Adipose tissue (tissue), 3 donors: ENCODE measurements around the gene CELF2. TPM values are rescaled to one million over a fixed set of nuclear protein-coding genes. Genes with fewer than 3 reads are reported as not detected.

ENCODE experiments used
- H3K27ac ChIP-seq: one replicate; pipeline ENCODE4 v1.5.1; 2013; ENCODE audit warnings: low read depth, low read length
- WGBS, 3 donors: extraction: QIAGEN DNeasy Blood & Tissue Kit; methylation state at CpG; one replicate each; pipeline ENCODE4 v1.1.7; 2013; 5-methylcytosine and 5-hydroxymethylcytosine counted together
- polyA plus RNA-seq, 3 donors: library from polyadenylated mRNA; stranded (reverse); fragments of 200-250 nt; gene quantifications; one replicate each; pipeline ENCODE4 v1.2.3, GENCODE V29; 2013
- donor health status: healthy with polysubstance abuse.
- donor health status: Bipolar disorder and iron deficiency.
- donor health status: healthy.

Gene CELF2
- polyA plus RNA-seq, 3 donors, result 3.5 to 26.7 (median 26.0) TPM

DNA sequence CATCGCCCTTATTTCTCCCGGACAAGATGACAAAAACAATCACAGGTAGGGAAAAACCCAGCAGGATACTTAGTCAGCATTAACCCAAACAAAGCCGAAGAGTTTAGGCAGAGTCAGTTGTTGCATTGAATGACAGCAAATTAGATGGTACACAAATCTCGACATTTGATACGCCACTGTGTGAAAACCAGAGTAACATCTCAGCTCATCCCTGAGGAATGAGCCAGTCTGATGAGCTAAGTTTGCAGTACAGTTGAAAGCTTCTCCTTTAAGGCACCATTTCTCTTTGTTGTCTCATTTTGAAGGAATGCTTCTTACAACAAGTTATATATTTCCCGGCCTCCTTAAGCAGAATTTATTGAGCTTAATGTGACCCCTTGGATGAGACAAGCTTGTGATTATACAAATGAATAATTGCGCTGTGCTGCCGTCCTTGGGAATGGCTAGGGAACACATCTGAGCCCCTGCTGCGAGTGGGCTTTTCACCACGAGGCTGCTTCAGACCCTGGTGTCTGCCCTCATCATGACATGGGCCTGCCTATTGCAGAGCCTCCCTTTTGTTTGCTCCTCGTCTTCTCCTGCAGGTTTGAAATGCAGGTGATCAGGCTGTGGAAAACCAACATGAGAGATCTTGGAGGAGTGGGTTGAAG lies 137.3 kb downstream of the CELF2 start:
- H3K27ac ChIP-seq, result no peak overlapping the region
- WGBS, 3 donors, result 40 to 70% (median 68%) methylated on average over 11 of the region's 11 CpGs

DNA sequence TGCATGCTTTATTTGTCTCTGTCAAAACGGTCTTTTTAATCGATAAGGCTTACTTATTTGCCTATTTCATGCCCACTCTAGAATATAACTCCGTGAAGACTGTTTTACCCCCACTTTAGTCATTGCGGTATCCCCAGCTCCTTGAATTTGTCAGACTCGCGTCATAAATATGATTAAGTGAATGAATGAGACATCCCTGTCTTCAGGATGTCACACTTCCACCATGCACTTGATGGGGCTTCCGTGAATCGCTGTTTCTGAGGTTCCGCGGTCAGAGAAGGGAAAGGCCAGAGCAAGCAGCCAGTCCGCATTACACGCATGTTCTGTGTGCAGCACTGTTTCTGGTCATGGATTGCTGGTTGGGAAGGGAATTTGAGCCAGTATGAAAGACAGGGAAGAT lies 138.8 kb downstream of the CELF2 start:
- no peak overlapping the region for H3K27ac ChIP-seq
- WGBS, 3 donors, result 94 to 98% (median 96%) methylated on average over 12 of the region's 12 CpGs

DNA sequence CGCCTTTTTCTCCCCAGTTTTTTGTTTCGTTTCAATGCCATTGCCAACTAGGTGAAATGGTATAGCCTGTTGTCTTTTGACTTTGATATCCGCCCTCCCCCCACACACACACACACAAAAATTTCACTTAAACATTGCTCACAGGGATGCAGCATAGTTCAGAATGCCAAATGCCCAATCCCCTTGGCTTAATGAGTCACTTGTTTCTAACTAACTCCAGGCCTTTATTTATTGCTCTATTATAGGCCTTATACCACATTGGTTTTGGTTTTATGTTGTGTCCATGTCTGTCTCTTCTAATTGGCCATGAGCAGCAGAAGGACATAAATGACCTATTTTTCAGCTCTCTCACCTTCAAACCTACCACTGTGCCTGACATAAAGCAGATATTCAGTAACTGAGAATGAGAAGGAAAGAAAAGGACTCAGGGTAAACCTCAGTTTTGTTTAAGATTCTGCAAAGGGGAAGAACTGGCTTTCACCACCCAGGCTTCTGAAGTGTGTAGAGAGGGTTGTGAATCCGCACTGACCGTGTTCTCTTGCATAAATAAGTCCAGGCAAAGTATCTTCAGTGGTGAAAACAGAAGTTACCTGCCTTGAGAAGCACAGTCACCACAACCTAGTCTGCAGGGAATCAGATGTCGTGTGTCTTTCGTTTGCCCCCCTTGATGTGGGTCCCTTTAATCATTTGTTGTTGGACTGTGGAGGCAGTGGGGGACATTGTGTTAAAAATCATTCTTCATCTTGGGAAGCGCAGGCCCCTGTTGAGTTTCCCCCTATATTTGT lies 139.8 kb downstream of the CELF2 start:
- WGBS, 3 donors, result 66 to 89% (median 85%) methylated on average over 8 of the region's 8 CpGs
- no peak overlapping the region for H3K27ac ChIP-seq

DNA sequence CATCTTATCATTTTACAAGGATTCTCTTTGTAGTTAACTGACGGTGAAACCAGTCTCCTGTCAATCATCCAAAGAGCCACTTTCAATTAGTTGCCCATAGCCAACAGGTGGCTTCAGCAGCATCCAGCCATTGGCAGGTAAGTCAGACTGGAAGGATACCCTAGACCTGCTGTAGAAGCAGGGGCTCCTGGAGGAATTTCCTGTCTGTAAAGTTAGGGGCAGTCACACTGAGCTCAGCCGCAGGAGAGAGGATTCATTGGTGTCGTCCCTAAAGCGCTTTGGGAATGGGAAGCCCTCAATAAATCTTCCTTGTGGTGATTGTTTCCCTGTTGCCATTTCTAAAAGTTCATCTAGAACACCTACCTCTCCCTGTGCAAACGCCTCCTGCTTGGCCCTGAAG lies 140.4 kb downstream of the CELF2 start:
- 72 to 96% (median 94%) methylated on average over 5 of the region's 5 CpGs for WGBS, 3 donors

DNA sequence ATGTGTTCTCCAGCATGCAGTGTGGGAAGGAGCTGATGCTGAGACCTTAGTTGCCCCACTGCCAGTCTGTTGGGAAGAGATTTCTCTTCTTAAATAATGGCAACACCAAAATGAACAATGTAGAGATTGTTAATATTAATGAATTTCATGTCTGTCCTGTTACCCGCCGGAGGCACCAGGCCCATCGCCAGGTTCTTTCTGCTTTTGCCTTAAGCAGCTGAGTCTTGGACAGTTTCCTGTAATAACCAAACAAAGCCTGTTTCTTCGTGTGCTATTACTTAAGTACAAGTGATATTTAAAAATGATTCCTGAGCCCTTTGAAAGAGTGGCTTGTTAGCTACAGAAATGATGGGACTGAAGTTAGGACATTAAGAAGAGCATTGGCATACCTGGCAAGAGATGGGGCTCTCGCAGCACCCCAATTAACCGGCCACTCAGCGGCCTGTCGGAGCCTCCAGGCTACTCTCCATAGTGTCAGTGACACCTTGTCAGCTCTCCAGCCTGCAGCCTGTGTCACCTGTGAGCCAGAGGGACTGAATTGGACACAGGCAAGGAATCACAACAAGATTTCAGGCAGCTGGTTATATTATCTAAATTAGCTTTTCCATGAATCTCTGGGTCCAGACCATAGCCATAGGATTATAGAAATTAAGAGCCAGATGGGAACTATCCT lies 142.0 kb downstream of the CELF2 start:
- WGBS, 3 donors, result 81 to 85% (median 83%) methylated on average over 8 of the region's 8 CpGs
- no peak overlapping the region for H3K27ac ChIP-seq

More for the DNA sequence above, 140.4 kb downstream of the CELF2 start:
- H3K27ac ChIP-seq, result no peak overlapping the region

DNA sequence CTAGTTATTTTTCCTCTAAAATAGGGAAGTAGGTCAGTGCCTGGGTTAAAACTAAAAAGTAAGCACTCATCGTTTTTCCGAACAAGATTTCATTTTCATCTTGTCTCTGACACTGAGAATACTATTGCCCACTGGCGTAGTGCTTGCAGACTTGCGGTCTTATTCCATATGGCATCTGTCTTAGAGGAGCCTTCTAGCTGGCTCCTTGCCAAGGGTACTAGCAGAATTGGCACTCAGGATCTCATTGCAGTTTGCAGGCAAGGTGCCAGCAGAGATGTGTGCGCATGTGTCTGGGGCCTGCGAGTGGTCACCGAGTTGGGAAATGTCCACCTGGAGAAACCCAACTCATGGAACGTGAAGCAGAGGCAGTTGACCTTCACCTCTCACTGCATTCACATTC lies 143.4 kb downstream of the CELF2 start:
- WGBS, 3 donors, result 51 to 78% (median 58%) methylated on average over 8 of the region's 8 CpGs
- H3K27ac ChIP-seq, result no peak overlapping the region

DNA sequence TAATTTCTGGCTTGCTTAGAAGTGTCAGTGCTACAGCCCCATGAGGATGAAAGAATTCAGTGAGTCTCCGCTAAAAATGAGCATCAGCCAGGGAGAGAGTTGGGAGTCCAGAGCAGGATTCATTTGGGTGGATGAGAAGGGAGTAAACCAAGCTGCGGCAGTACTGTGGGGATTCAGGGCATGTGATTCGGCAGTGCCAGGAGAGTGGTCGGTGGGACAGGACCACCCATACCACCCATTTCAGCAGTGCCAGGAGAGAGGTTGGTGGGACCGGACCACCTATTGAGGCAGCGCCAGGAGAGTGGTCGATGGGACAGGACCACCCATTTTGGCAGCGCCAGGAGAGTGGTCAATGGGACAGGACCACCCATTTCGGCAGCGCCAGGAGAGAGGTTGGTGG lies 144.2 kb downstream of the CELF2 start:
- 92 to 99% (median 96%) methylated on average over 10 of the region's 10 CpGs for WGBS, 3 donors
- no peak overlapping the region for H3K27ac ChIP-seq

GRCh38 chr10:11162828-11163599 lies 145.3 kb downstream of the CELF2 start:
- H3K27ac ChIP-seq, result peak overlapping the region; percentile 31
- WGBS, 3 donors, result 53 to 72% (median 64%) methylated on average over 10 of the region's 10 CpGs

DNA sequence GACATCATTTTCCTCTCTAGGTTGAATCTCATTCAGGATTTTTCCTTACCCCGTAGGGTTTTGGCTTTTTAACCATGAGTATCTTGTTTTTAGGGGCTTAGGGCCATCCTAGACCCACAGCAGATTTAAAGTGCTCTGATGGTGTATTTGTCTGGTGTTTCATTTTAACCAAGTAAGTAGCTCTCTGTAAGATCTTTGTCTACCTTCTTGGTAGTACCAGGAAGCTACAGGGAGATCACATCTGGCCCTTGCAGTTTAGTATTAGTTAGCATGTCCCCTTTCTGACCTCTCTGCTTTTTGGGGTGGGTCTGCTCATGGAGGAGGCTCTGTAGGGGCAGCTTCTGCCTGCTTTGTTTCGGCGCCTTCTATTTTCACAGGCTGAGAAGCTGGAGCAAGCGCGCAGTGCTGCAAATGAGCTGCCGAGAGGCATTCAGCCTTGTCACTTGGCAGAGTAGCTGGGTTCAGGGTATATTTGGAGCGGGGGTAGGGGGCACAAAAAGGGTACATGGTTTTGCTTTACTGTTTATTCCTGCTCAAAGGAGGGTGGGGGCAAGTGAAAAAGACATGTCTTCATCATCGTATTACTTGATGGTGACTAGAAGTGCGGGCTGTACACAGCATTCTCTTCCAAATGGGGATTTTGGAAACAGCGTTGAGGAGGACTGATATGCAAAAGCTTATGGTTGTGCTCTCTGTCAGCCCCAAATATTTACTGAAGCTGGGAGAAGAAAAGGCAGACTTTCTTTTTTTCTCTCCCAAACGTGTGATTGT lies 146.3 kb downstream of the CELF2 start:
- H3K27ac ChIP-seq, result peak overlapping the region; percentile 32

GRCh38 chr10:11164551-11164802 lies 146.8 kb downstream of the CELF2 start:
- 0 to 5% (median 0%) methylated on average over 1 of the region's 1 CpG for whole genome bisulfite sequencing, 3 donors
- H3K27ac ChIP-seq, result no peak overlapping the region

More for the DNA sequence above, 146.3 kb downstream of the CELF2 start:
- 21 to 51% (median 34%) methylated on average over 11 of the region's 11 CpGs for WGBS, 3 donors

DNA sequence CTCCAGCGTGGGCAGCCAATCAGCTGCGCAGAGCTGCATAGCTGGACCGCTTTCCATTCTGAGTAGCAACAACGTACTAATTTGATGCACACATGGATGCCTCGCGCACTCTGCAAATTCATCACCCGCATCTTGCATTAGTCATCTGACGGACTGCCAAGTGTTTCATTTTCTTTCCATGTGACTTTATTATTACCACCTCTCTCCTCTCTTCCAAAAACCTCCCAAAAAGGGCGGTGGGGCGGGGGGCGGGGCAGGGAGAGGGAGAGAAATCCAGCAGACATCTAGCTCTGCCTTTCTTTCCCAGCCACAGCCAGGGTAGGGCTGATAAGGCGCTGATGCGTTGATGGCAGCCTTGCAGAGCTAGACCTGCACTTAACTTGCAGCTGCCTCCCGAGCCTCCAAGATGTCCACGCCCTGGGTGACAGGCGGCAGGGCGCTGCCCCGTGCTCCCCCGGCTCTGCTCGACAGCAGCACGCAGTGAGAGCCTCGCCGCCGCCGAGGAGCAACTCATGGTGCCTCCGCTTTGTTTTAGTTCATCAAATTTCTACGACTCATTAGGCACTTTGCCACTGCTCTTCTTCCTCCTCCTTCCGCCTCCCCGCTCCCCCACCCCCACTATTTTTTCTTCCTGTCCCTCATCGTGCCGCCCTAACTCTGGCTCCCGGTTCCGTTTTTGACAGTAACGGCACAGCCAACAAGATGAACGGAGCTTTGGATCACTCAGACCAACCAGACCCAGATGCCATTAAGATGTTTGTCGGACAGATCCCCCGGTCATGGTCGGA lies 147.3 kb downstream of the CELF2 start:
- H3K27ac ChIP-seq, result no peak overlapping the region
- WGBS, 3 donors, result 0 to 1% (median 1%) methylated on average over 38 of the region's 38 CpGs

GRCh38 chr10:11165591-11166543 lies 148.2 kb downstream of the CELF2 start:
- WGBS, 3 donors, result 3 to 5% (median 4%) methylated on average over 42 to 44 of the region's 44 CpGs
- no peak overlapping the region for H3K27ac ChIP-seq

DNA sequence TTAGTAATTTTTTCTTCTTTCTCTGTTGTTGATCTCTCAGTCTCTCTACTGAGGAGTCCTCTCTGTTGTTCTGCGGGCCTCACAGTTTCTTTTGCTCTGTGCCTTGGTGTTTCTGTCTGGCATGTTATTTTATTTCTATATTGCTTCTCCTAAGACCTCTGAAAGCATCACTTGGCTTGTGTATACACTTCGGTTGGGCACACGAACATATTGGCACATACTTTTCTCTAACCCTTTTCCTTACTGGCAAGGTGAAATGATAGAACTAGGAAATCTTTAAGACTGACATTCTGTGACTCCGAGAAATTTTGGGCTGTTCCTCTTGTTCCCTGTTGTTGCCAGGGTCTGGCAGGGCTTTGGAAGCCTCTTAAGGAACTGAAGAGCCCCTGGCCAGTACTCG lies 148.9 kb downstream of the CELF2 start:
- 37 to 63% (median 37%) methylated on average over 5 of the region's 5 CpGs for WGBS, 3 donors
- H3K27ac ChIP-seq, result no peak overlapping the region

GRCh38 chr10:11167233-11167966 lies 149.7 kb downstream of the CELF2 start:
- H3K27ac ChIP-seq, result no peak overlapping the region
- 49 to 72% (median 61%) methylated on average over 7 of the region's 7 CpGs for WGBS, 3 donors

DNA sequence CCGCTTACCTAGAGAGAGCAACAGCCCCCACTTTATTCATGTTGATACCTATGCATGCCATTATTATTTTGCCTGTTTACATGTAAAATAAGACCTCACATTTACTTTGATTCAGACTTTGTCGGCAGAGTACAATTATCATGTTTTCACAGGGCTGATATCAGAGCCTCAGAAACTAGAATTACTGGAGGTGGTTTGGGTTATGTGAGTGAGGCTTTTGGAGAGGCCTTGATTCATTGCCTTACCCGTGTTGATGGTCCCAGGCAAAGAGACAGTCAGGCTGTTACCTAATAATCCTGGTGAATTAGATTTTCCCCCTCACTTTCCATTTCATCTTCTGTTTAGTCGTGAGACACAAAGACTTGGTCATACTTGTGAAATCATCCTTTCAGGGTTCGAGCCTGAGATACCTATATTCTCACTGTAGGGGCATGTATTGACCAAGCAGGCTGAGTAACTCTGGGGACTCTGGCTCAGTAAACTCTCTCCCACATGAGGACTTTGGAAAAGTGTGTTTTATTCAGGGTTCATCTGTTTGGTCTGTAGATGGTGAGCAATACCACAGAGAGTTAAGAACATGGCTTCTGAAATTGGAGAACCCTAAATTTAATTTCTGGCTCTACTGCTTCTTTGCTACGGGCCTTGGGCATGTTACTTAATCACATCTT lies 150.9 kb downstream of the CELF2 start:
- no peak overlapping the region for H3K27ac ChIP-seq
- 47 to 64% (median 56%) methylated on average over 6 of the region's 6 CpGs for WGBS, 3 donors
